K562 (cell line): ENCODE results near the gene TM9SF3. TPM values are rescaled to one million over a fixed set of nuclear protein-coding genes. Genes with fewer than 3 reads are reported as not detected.

Experiments used
- ATAC-seq: fragments of 200-7000 bp; cut with Tn5 transposase; 3 replicates; pipeline ENCODE4 v1.9.1; 2020; ENCODE audit warnings: moderate library complexity
- BruUV-seq: library from RNA; stranded (reverse); fragments of 400-500 nt; replicated peaks from 2 replicates; lab custom pipeline; 2021; lab: Mats Ljungman, UMichigan
- CTCF ChIA-PET: fragments of 300-600 bp; formaldehyde crosslinking; extraction: SDS; loops from one replicate; lab custom pipeline; 2021; ENCODE audit warnings: low intra/inter-chr PET ratio; lab: Yijun Ruan, JAX
- POLR2A ChIA-PET: fragments of 300-600, 350-650 bp; sonication (Branson Sonifier 250); formaldehyde crosslinking; extraction: SDS; loops from one replicate; lab custom pipeline; 2021; ENCODE audit warnings: antibody characterized with exemption, inconsistent platforms; lab: Yijun Ruan, JAX
- DNase-seq, 4 experiments: peaks; one replicate each; pipeline versions ENCODE4 v3.0.0 to v3.0.0-alpha.2; 2011 to 2018; ENCODE audit warnings: low spot score in 3 of 4, mixed read lengths in 3 of 4; ENCODE audit errors: extremely low read depth in 1 of 4
- FAIRE-seq: peaks from 2 replicates; lab custom pipeline; 2011; peaks lifted over from hg19 to GRCh38; lab: Jason Lieb, UNC
- H2AFZ ChIP-seq: 2 replicates; pipeline ENCODE4 v1.6.0; 2011; ENCODE audit warnings: low read depth, low read length, control low read depth, inconsistent platforms
- H3K27ac ChIP-seq: fragments of 200-600 bp; 3 replicates; pipeline ENCODE4 v1.8.0; 2011; ENCODE audit warnings: low read depth, mild to moderate bottlenecking, control low read depth, inconsistent platforms, low read length, moderate library complexity, mixed read lengths; ENCODE audit errors: extremely low read depth
- H3K27me3 ChIP-seq, 2 experiments: fragments of 300-600 bp in 1 of 2; 2 replicates in 1 of 2; 3 replicates in 1 of 2; pipeline versions ENCODE4 v1.6.0 to v1.8.0; 2011; ENCODE audit warnings: inconsistent platforms in 2 of 2, low read length in 2 of 2, mild to moderate bottlenecking in 1 of 2, mixed read lengths in 1 of 2, moderate library complexity in 1 of 2; ENCODE audit not compliant: control insufficient read depth in 2 of 2, insufficient read depth in 2 of 2
- H3K36me3 ChIP-seq: fragments of 300-600 bp; 3 replicates; pipeline ENCODE4 v1.8.0; 2011; ENCODE audit warnings: mild to moderate bottlenecking, low read length, inconsistent platforms; ENCODE audit not compliant: control insufficient read depth, insufficient read depth
- H3K4me1 ChIP-seq, 2 experiments: fragments of 200-600 bp in 1 of 2; replicated peaks in 1 of 2; 2 replicates in 1 of 2; 3 replicates in 1 of 2; pipeline versions ENCODE4 v1.5.1 to v1.8.0; 2011; ENCODE audit warnings: inconsistent platforms in 2 of 2, low read length in 2 of 2, mild to moderate bottlenecking in 1 of 2, mixed read lengths in 1 of 2, moderate library complexity in 1 of 2; ENCODE audit not compliant: control insufficient read depth in 2 of 2, insufficient read depth in 2 of 2
- H3K4me2 ChIP-seq: 2 replicates; pipeline ENCODE4 v1.6.1; 2011; ENCODE audit warnings: low read length, control low read depth, inconsistent platforms, mixed read lengths; ENCODE audit not compliant: insufficient read depth
- H3K4me3 ChIP-seq: fragments of 200-600 bp; sonication (generic), shearing (Covaris generic); 2 replicates; pipeline ENCODE4 v1.5.1; 2016; ENCODE audit warnings: control low read depth, inconsistent platforms
- H3K79me2 ChIP-seq: fragments of 200-600 bp; 3 replicates; pipeline ENCODE4 v1.8.0; 2011; ENCODE audit warnings: low read length, inconsistent platforms; ENCODE audit not compliant: control insufficient read depth, insufficient read depth
- H3K9ac ChIP-seq, 2 experiments: 2 replicates each; pipeline versions ENCODE4 v1.6.0 to v1.6.1; 2011; ENCODE audit warnings: low read depth in 2 of 2, low read length in 2 of 2, control low read depth in 1 of 2, inconsistent platforms in 1 of 2, mild to moderate bottlenecking in 1 of 2, mixed read lengths in 1 of 2; ENCODE audit not compliant: insufficient read depth in 1 of 2
- H3K9me1 ChIP-seq: one replicate; pipeline ENCODE4 v1.6.0; 2011; ENCODE audit warnings: inconsistent platforms, mild to moderate bottlenecking, low read length, moderate library complexity; ENCODE audit not compliant: control insufficient read depth, insufficient read depth
- H3K9me3 ChIP-seq: replicated peaks from 2 replicates; pipeline ENCODE4 v1.5.1; 2011; ENCODE audit warnings: low read depth, low read length, inconsistent platforms; ENCODE audit not compliant: control insufficient read depth, insufficient read depth
- H4K20me1 ChIP-seq: replicated peaks from 2 replicates; pipeline ENCODE4 v1.6.1; 2011; ENCODE audit warnings: low read length, inconsistent platforms, mixed read lengths; ENCODE audit not compliant: control insufficient read depth, insufficient read depth
- BHLHE40 ChIP-seq: IDR thresholded peaks from 2 replicates; pipeline ENCODE4 v1.6.1; 2011; ENCODE audit warnings: low read length, improper control_type of control experiment
- EP300 ChIP-seq: IDR thresholded peaks from 2 replicates; pipeline ENCODE4 v1.6.1; 2012; ENCODE audit warnings: low read length, improper control_type of control experiment
- FOXJ2 ChIP-seq: fragments of 200-800 bp; sonication (Bioruptor generic); IDR thresholded peaks from 2 replicates; pipeline ENCODE4 v1.6.1; 2016; ENCODE audit warnings: missing genetic modification characterization, missing compliant biosample characterization
- GATAD2A ChIP-seq: fragments of 450-650 bp; IDR thresholded peaks from 2 replicates; pipeline ENCODE4 v1.6.1; 2017
- HDAC1 ChIP-seq, 2 experiments: fragments of 450-650 bp; IDR thresholded peaks; 2 replicates each; pipeline ENCODE4 v1.6.1; 2016 to 2017; ENCODE audit warnings: inconsistent platforms in 1 of 2, mild to moderate bottlenecking in 1 of 2, moderate library complexity in 1 of 2
- LEF1 ChIP-seq: fragments of 450-650 bp; IDR thresholded peaks from 2 replicates; pipeline ENCODE4 v1.6.1; 2016; ENCODE audit warnings: mild to moderate bottlenecking
- MECOM ChIP-seq: fragments of 250-450 bp; sonication (Bioruptor Pico); IDR thresholded peaks from 2 replicates; pipeline ENCODE4 v1.8.0; 2022; ENCODE audit warnings: inconsistent platforms
- MIER1 ChIP-seq: fragments of 450-650 bp; IDR thresholded peaks from 2 replicates; pipeline ENCODE4 v1.6.1; 2016; ENCODE audit warnings: antibody characterized with exemption, mild to moderate bottlenecking, low read depth
- NFIC ChIP-seq: fragments of 450-650 bp; IDR thresholded peaks from 2 replicates; pipeline ENCODE4 v1.6.1; 2017; ENCODE audit warnings: mild to moderate bottlenecking, inconsistent platforms
- NFRKB ChIP-seq: fragments of 450-650 bp; IDR thresholded peaks from 2 replicates; pipeline ENCODE4 v1.6.1; 2016; ENCODE audit warnings: low read depth
- PML ChIP-seq: IDR thresholded peaks from 2 replicates; pipeline ENCODE4 v1.6.1; 2012; ENCODE audit warnings: low read length, inconsistent platforms
- POLR2AphosphoS5 ChIP-seq: IDR thresholded peaks from 2 replicates; pipeline ENCODE4 v1.6.1; 2011; ENCODE audit warnings: mild to moderate bottlenecking, low read depth, low read length, moderate library complexity; ENCODE audit not compliant: control insufficient read depth, insufficient read depth
- SLC30A9 ChIP-seq: fragments of 250-450 bp; sonication (Bioruptor Pico); IDR thresholded peaks from 2 replicates; pipeline ENCODE4 v1.8.0; 2022; ENCODE audit warnings: mild to moderate bottlenecking, moderate library complexity
- SOX6 ChIP-seq: fragments of 450-650 bp; IDR thresholded peaks from 2 replicates; pipeline ENCODE4 v1.6.1; 2014; ENCODE audit warnings: mild to moderate bottlenecking
- SRSF1 ChIP-seq: fragments of 200-400 bp; formaldehyde crosslinking; IDR thresholded peaks from 2 replicates; pipeline ENCODE4 v1.6.1; 2017; ENCODE audit warnings: mild to moderate bottlenecking, low read depth, low read length, moderate library complexity
- TAL1 ChIP-seq: fragments of 450-650 bp; IDR thresholded peaks from 2 replicates; pipeline ENCODE4 v1.6.1; 2016; ENCODE audit warnings: mild to moderate bottlenecking
- TCF3 ChIP-seq: sonication (generic); formaldehyde crosslinking; IDR thresholded peaks from 2 replicates; pipeline ENCODE4 v1.4.0; 2020; ENCODE audit warnings: mild to moderate bottlenecking, missing genetic modification reagents
- ZSCAN32 ChIP-seq: fragments of 450-650 bp; formaldehyde crosslinking; IDR thresholded peaks from 2 replicates; pipeline ENCODE4 v1.4.0; 2020; ENCODE audit warnings: mild to moderate bottlenecking, moderate library complexity
- WGBS: fragments of 100-300 bp; shearing (Covaris generic); methylation state at CpG from one replicate; pipeline ENCODE4 v1.1.6; 2016; ENCODE audit warnings: low coverage, mixed read lengths; ENCODE audit not compliant: insufficient coverage; ENCODE audit errors: missing lambda C conversion rate; 5-methylcytosine and 5-hydroxymethylcytosine counted together
- in situ Hi-C: fragments of 300-500 bp; cut with MboI; formaldehyde crosslinking; loops from 4 replicates; pipeline ENCODE4 v1.15.0; 2018; ENCODE audit warnings: inconsistent platforms, mixed read lengths
- intact Hi-C: fragments of 100-400 bp; cut with micrococcal nuclease; formaldehyde crosslinking; loops from 2 replicates; pipeline ENCODE4 v1.14.2; 2022
- polyA plus RNA-seq, 8 experiments: library from polyadenylated mRNA; depleted of rRNA in 4 of 8; stranded (reverse) in 5 of 8; unstranded in 3 of 8; fragments of >200 nt; fragmentation: Nextera tagmentation in 2 of 8; fragmentation: Illumina TruSeq in 1 of 8; extraction: Ambion mirVana in 2 of 8; extraction: Trizol in 1 of 8; gene quantifications; 2 replicates each; pipeline versions ENCODE4 v1.2.1 to v1.2.3, GENCODE V29; 2011 to 2014; ENCODE audit warnings: inconsistent platforms in 1 of 8, missing spikeins in 1 of 8
- total RNA-seq, 7 experiments: library from RNA; depleted of rRNA in 6 of 7; stranded (reverse); fragments of >200 nt in 6 of 7; fragmentation: Illumina TruSeq in 2 of 7; extraction: Trizol in 2 of 7; gene quantifications; 2 replicates each; pipeline versions ENCODE4 v1.2.1 to v1.2.3, GENCODE V29; 2011 to 2021; ENCODE audit warnings: low replicate concordance in 1 of 7
- TF ChIP-seq, protein P1 (sequence below): sonication (generic); formaldehyde crosslinking; IDR thresholded peaks from 2 replicates; pipeline ENCODE4 v1.8.0; 2022; ENCODE audit warnings: missing genetic modification reagents, mild to moderate bottlenecking, borderline replicate concordance
- TF ChIP-seq, protein P2 (sequence below): sonication (generic); IDR thresholded peaks from 2 replicates; pipeline ENCODE4 v1.6.1; 2016

TM9SF3 gene
- total and polyA plus RNA-seq, 9 of the 15 experiments (the other 6 are each of a cell fraction or from before 2014, with no cell fraction given) = 16.1 to 63.1 (median 34.9) TPM

DNA sequence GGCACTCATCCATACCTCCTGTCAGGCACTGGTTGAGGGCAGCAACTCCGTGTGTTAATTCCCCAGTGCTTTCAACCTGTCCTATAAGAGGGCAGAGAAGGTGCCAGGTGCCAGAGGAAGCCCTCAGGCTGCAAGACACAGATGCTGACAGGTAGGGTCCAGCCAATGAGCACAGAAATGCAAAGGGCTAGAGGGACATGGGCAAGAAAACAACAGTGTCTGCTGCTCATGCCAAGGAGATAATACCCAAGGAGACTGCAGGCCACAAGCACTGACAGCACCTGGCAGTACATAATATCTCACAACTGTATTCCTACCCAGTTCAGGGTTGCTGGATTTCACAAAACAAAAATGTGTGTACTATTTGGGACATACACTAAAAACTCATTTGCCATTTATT, 38.4 kb upstream of the TM9SF3 start (continued):
- no peak for TF ChIP-seq TAL1

DNA sequence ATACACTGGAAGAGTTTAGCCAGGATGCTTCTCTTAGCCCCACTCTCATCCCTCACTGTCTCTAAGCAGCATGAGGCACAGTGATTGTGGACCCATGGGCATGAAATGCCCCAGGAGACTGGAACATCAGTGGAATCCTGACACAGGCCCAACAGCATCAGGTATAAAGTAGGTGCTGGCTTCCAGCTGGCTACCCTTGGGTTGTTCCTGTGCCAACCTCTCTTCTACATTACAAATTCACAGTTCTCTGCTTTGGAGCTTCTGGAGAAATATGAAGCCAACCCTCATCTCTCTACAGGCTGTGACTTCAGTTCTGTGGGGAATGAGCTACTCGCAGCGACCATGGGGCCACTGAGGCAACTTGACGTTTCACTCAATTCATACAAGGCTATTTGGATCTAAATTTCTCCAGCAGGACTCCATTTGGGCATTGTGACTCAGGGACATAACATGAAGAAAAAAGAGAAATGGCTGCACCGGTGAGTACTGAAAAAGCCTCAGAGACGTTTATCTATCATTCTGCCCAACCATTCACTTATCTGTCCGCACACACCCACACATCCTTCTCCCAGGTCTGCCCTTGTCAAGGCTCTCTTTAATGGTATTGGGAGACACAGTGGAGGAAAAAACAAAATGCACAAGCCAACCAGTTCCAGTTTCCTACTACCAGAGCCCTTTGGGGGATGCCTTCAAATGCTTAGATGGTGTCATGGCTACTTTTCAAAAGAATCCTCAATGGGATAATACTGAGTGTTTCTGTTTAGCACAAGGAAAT, 35.4 kb upstream of the TM9SF3 start:
- ChIA-PET CTCF (no interaction called here), POLR2A (interaction anchor here (0.6 to 2.4 kb wide), 2 partner anchors 10 to 42 kb away, joined by 3 to 8 read pairs; no protein-coding TSS in a partner anchor)
- peak overlapping the region; percentile 45 for H3K4me2 ChIP-seq
- H3K27ac ChIP-seq = peak overlapping the region; percentile 74
- BruUV-seq = no TSS peak
- peak; percentile 58 to 88 (median 68) for DNase-seq
- peak overlapping the region; percentile 47 for H2AFZ ChIP-seq
- H3K9ac ChIP-seq = peak overlapping the region; percentile 8 to 56; a peak in 2 of 4 replicates
- peaks cover 31 to 62% of the 10 kb centered on the region in 2 experiments for H3K4me1 ChIP-seq
- intact Hi-C loops (loop anchor here (5.0 kb wide), 1 partner anchor 35 kb away; the partner anchor contains the start of gene TM9SF3), in situ Hi-C loops (no loop called here)
- WGBS = 0% methylated on average over 6 of the region's 6 CpGs
- H3K79me2 ChIP-seq = no peaks in the 10 kb centered on the region
- no peaks in the 10 kb centered on the region for H3K36me3 ChIP-seq
- no peak overlapping the region for H3K4me3 ChIP-seq
- no peaks in the 10 kb centered on the region for H3K9me1 ChIP-seq
- ATAC-seq = peak; percentile 73
- no peaks in the 10 kb centered on the region for H4K20me1 ChIP-seq
- peak; percentile 92 for FAIRE-seq
- no peaks in the 10 kb centered on the region for H3K9me3 ChIP-seq
- no peaks in the 10 kb centered on the region for H3K27me3 ChIP-seq
- TF ChIP-seq FOXJ2 (tag) (no peak), ZSCAN32 (no peak), LEF1 (peak; percentile 75), MECOM (no peak), POLR2AphosphoS5 (peak; percentile 74), SOX6 (peak; percentile 79), HDAC1 (IDR thresholded peaks at IDR 0.05) (0 out of 4 replicates have a peak, but pooled peaks of 1 of the 2 experiments have one; percentile 41), NFIC (peak; percentile 66), EP300 (peak; percentile 88), TCF3 (CRISPR knock-in tag) (peak; percentile 88), GATAD2A (0 out of 2 replicates have a peak, but pooled peaks have one; percentile 17), SRSF1 (no peak), BHLHE40 (0 out of 2 replicates have a peak, but pooled peaks have one; percentile 34), PML (peak; percentile 70; the same call in 1 of the 2 replicates), SLC30A9 (CRISPR knock-in tag) (no peak), NFRKB (0 out of 2 replicates have a peak, but pooled peaks have one; percentile 54), MIER1 (no peak)
- TF ChIP-seq, protein P1, sequence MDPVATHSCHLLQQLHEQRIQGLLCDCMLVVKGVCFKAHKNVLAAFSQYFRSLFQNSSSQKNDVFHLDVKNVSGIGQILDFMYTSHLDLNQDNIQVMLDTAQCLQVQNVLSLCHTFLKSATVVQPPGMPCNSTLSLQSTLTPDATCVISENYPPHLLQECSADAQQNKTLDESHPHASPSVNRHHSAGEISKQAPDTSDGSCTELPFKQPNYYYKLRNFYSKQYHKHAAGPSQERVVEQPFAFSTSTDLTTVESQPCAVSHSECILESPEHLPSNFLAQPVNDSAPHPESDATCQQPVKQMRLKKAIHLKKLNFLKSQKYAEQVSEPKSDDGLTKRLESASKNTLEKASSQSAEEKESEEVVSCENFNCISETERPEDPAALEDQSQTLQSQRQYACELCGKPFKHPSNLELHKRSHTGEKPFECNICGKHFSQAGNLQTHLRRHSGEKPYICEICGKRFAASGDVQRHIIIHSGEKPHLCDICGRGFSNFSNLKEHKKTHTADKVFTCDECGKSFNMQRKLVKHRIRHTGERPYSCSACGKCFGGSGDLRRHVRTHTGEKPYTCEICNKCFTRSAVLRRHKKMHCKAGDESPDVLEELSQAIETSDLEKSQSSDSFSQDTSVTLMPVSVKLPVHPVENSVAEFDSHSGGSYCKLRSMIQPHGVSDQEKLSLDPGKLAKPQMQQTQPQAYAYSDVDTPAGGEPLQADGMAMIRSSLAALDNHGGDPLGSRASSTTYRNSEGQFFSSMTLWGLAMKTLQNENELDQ (CRISPR knock-in tag) = no peak
- TF ChIP-seq, protein P2, sequence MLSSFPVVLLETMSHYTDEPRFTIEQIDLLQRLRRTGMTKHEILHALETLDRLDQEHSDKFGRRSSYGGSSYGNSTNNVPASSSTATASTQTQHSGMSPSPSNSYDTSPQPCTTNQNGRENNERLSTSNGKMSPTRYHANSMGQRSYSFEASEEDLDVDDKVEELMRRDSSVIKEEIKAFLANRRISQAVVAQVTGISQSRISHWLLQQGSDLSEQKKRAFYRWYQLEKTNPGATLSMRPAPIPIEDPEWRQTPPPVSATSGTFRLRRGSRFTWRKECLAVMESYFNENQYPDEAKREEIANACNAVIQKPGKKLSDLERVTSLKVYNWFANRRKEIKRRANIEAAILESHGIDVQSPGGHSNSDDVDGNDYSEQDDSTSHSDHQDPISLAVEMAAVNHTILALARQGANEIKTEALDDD = peak; percentile 50; the same call in 1 of the 2 replicates
